ENCODE measurements around the gene GRB2. TPM values are rescaled to one million over a fixed set of nuclear protein-coding genes. Genes with fewer than 3 reads are reported as not detected.

Gene GRB2
- total and polyA plus RNA-seq, 2 experiments from 2014 or later, result 89.0 to 112 TPM

- TF ChIP-seq, protein P1, sequence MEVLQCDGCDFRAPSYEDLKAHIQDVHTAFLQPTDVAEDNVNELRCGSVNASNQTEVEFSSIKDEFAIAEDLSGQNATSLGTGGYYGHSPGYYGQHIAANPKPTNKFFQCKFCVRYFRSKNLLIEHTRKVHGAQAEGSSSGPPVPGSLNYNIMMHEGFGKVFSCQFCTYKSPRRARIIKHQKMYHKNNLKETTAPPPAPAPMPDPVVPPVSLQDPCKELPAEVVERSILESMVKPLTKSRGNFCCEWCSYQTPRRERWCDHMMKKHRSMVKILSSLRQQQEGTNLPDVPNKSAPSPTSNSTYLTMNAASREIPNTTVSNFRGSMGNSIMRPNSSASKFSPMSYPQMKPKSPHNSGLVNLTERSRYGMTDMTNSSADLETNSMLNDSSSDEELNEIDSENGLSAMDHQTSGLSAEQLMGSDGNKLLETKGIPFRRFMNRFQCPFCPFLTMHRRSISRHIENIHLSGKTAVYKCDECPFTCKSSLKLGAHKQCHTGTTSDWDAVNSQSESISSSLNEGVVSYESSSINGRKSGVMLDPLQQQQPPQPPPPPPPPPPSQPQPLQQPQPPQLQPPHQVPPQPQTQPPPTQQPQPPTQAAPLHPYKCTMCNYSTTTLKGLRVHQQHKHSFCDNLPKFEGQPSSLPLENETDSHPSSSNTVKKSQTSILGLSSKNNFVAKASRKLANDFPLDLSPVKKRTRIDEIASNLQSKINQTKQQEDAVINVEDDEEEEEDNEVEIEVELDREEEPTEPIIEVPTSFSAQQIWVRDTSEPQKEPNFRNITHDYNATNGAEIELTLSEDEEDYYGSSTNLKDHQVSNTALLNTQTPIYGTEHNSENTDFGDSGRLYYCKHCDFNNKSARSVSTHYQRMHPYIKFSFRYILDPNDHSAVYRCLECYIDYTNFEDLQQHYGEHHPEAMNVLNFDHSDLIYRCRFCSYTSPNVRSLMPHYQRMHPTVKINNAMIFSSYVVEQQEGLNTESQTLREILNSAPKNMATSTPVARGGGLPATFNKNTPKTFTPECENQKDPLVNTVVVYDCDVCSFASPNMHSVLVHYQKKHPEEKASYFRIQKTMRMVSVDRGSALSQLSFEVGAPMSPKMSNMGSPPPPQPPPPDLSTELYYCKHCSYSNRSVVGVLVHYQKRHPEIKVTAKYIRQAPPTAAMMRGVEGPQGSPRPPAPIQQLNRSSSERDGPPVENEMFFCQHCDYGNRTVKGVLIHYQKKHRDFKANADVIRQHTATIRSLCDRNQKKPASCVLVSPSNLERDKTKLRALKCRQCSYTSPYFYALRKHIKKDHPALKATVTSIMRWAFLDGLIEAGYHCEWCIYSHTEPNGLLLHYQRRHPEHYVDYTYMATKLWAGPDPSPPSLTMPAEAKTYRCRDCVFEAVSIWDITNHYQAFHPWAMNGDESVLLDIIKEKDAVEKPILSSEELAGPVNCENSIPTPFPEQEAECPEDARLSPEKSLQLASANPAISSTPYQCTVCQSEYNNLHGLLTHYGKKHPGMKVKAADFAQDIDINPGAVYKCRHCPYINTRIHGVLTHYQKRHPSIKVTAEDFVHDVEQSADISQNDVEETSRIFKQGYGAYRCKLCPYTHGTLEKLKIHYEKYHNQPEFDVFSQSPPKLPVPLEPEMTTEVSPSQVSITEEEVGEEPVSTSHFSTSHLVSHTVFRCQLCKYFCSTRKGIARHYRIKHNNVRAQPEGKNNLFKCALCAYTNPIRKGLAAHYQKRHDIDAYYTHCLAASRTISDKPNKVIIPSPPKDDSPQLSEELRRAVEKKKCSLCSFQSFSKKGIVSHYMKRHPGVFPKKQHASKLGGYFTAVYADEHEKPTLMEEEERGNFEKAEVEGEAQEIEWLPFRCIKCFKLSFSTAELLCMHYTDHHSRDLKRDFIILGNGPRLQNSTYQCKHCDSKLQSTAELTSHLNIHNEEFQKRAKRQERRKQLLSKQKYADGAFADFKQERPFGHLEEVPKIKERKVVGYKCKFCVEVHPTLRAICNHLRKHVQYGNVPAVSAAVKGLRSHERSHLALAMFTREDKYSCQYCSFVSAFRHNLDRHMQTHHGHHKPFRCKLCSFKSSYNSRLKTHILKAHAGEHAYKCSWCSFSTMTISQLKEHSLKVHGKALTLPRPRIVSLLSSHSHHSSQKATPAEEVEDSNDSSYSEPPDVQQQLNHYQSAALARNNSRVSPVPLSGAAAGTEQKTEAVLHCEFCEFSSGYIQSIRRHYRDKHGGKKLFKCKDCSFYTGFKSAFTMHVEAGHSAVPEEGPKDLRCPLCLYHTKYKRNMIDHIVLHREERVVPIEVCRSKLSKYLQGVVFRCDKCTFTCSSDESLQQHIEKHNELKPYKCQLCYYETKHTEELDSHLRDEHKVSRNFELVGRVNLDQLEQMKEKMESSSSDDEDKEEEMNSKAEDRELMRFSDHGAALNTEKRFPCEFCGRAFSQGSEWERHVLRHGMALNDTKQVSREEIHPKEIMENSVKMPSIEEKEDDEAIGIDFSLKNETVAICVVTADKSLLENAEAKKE (CRISPR knock-in tag; IDR thresholded peaks at IDR 0.05), result no peak
- TF ChIP-seq JUNB (IDR thresholded peaks at IDR 0.05; ENCODE audit: unreplicated experiment), result no peak
- TF ChIP-seq, protein P2, sequence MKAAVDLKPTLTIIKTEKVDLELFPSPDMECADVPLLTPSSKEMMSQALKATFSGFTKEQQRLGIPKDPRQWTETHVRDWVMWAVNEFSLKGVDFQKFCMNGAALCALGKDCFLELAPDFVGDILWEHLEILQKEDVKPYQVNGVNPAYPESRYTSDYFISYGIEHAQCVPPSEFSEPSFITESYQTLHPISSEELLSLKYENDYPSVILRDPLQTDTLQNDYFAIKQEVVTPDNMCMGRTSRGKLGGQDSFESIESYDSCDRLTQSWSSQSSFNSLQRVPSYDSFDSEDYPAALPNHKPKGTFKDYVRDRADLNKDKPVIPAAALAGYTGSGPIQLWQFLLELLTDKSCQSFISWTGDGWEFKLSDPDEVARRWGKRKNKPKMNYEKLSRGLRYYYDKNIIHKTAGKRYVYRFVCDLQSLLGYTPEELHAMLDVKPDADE (IDR thresholded peaks at IDR 0.05), result no peak
- no peak for TF ChIP-seq POLR2AphosphoS5 (IDR thresholded peaks at IDR 0.05; ENCODE audit: low read depth)
- TF ChIP-seq EZH2 (IDR thresholded peaks at IDR 0.05; ENCODE audit: low read depth, unreplicated experiment), result no peak
- no peak for TF ChIP-seq NANOG (IDR thresholded peaks at IDR 0.05; ENCODE audit: borderline replicate concordance)
Measured at GRCh38 chr17:75404731-75405364, 630 bp downstream of the GRB2 start (continued).

DNA sequence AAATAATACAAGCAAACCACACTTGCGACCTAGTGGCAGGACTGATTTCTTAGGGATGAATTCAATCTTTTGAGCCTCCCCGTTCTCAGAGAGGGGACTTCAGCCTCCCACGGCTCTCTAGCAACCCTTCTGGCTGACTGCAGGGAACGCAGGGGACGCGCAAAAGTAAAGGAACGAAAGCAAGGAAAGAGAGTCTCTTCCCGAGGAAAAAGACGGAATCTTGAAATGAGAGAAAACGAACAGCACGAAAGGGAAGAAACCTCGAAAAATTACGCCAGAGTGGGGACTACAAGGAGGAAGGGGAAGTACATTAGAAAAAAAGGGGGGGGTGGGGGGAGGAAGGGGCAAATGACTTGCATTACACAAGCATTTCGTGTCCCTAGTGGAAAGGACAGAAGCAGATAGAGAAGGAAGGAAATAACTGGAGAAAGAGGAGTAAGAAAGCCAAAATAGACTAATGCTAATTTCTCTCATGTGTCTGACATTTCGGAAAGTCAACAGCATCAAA is 1.2 kb downstream of the GRB2 start:
- Histone ChIP-seq H3K4me3 (peak overlapping the region; percentile 97), H2AFZ (no peak overlapping the region), H3K4me1 (ENCODE audit: insufficient read depth) (peaks cover 5% of the 10 kb centered on the region; the same call in 1 of the 2 replicates), H3K27me3 (ENCODE audit: insufficient read depth) (no peaks in the 10 kb centered on the region), H3K36me3 (ENCODE audit: insufficient read depth) (no peaks in the 10 kb centered on the region), H3K79me2 (replicated peaks; ENCODE audit: insufficient read depth) (peaks cover 59% of the 10 kb centered on the region), H3K4me2 (peak overlapping the region; percentile 99), H3F3A (replicated peaks; ENCODE audit: low read depth) (peaks cover 9% of the 10 kb centered on the region; the same call in 1 of the 2 replicates), H3K27ac (ENCODE audit: low read depth) (no peak overlapping the region), H3K9me2 (ENCODE audit: insufficient read depth) (no peaks in the 10 kb centered on the region), H4K20me1 (replicated peaks; ENCODE audit: insufficient read depth) (peaks cover 38% of the 10 kb centered on the region)
- DNase-seq (ENCODE audit: low spot score), result peak; percentile 94
- Mint-ChIP-seq H3K36me3 (ENCODE audit: low read depth) (peaks cover 4% of the 10 kb centered on the region; the same call in 1 of the 3 replicates), H3K27ac (peak overlapping the region; percentile 67), H3K4me3 (peak overlapping the region; percentile 79), H3K4me1 (peaks cover 20% of the 10 kb centered on the region), H3K27me3 (ENCODE audit: insufficient read depth, low read depth, poor library complexity) (peaks cover 6% of the 10 kb centered on the region), H3K9me3 (no peaks in the 10 kb centered on the region; the same call in 2 of the 3 replicates)
- peak; percentile 68 for ATAC-seq
- TF ChIP-seq, protein P3, sequence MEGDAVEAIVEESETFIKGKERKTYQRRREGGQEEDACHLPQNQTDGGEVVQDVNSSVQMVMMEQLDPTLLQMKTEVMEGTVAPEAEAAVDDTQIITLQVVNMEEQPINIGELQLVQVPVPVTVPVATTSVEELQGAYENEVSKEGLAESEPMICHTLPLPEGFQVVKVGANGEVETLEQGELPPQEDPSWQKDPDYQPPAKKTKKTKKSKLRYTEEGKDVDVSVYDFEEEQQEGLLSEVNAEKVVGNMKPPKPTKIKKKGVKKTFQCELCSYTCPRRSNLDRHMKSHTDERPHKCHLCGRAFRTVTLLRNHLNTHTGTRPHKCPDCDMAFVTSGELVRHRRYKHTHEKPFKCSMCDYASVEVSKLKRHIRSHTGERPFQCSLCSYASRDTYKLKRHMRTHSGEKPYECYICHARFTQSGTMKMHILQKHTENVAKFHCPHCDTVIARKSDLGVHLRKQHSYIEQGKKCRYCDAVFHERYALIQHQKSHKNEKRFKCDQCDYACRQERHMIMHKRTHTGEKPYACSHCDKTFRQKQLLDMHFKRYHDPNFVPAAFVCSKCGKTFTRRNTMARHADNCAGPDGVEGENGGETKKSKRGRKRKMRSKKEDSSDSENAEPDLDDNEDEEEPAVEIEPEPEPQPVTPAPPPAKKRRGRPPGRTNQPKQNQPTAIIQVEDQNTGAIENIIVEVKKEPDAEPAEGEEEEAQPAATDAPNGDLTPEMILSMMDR (conservative IDR thresholded peaks at IDR 0.05; ENCODE audit: low read depth in 2 of 2), result peak; percentile 84 to 88
- TF ChIP-seq CREB1 (CRISPR knock-in tag; IDR thresholded peaks at IDR 0.05; ENCODE audit: low read depth), result no peak

Data from GM23338 (cell line).